ENCODE measurements around the gene UBE2M.

GRCh38 chr19:58571575-58571947 lies 13.2 kb upstream of the UBE2M start:
- TF ChIP-seq CTCF (IDR thresholded peaks at IDR 0.05 in 8 of 11, conservative IDR thresholded peaks at IDR 0.05 in 3 of 11) (no peak), POLR2A (IDR thresholded peaks at IDR 0.05) (no peak)
